GM12865 (cell line): ENCODE measurements around the gene RAD23A.
"Not testable (repeated sequence)": the region's sequence is repeated elsewhere in the genome, so short reads cannot be mapped to it uniquely, and the experiment has no call there.

ENCODE experiments used
- DNase-seq: peaks from one replicate; pipeline ENCODE4 v3.0.0; 2010; ENCODE audit warnings: low read depth
- H3K4me3 ChIP-seq: 2 replicates; pipeline ENCODE4 v1.5.1; 2011; ENCODE audit warnings: mild to moderate bottlenecking, low read depth, low read length, control low read depth
- CTCF ChIP-seq: IDR thresholded peaks from 2 replicates; pipeline ENCODE4 v1.5.1; 2011; ENCODE audit warnings: low read length, control low read depth, low read depth, inconsistent platforms; ENCODE audit not compliant: insufficient read depth; ENCODE audit errors: missing control alignments

The RAD23A gene

GRCh38 chr19:12946092-12946721 lies 545 bp downstream of the RAD23A start:
- H3K4me3 ChIP-seq: peak overlapping the region; percentile 86
- DNase-seq: peak; percentile 82
- no peak for TF ChIP-seq CTCF

GRCh38 chr19:12946731-12947496 lies 1.3 kb downstream of the RAD23A start:
- no peak for TF ChIP-seq CTCF
- DNase-seq: no peak
- peak overlapping the region; percentile 86 for H3K4me3 ChIP-seq

GRCh38 chr19:12947702-12948611 lies 2.3 kb downstream of the RAD23A start:
- TF ChIP-seq CTCF: no peak

GRCh38 chr19:12948612-12949362 lies 3.1 kb downstream of the RAD23A start:
- DNase-seq: no peak
- no peak overlapping the region for H3K4me3 ChIP-seq
- TF ChIP-seq CTCF: no peak

More at GRCh38 chr19:12947702-12948611, 2.3 kb downstream of the RAD23A start:
- DNase-seq: no peak
- H3K4me3 ChIP-seq: no peak overlapping the region

- no peak for TF ChIP-seq CTCF
- DNase-seq: no peak
- no peak overlapping the region for H3K4me3 ChIP-seq
Observed at GRCh38 chr19:12949363-12950283, 4.0 kb downstream of the RAD23A start.

- DNase-seq, H3K4me3 ChIP-seq: not testable (repeated sequence)
Observed at GRCh38 chr19:12952050-12952449, 6.4 kb downstream of the RAD23A start.
